ENCODE data around the gene FZD8. TPM values are rescaled to one million over a fixed set of nuclear protein-coding genes. Genes with fewer than 3 reads are reported as not detected.

FZD8 gene
- total RNA-seq, 4 donors from 2014 or later, result 5.3 to 11.8 (median 8.7) TPM

DNA sequence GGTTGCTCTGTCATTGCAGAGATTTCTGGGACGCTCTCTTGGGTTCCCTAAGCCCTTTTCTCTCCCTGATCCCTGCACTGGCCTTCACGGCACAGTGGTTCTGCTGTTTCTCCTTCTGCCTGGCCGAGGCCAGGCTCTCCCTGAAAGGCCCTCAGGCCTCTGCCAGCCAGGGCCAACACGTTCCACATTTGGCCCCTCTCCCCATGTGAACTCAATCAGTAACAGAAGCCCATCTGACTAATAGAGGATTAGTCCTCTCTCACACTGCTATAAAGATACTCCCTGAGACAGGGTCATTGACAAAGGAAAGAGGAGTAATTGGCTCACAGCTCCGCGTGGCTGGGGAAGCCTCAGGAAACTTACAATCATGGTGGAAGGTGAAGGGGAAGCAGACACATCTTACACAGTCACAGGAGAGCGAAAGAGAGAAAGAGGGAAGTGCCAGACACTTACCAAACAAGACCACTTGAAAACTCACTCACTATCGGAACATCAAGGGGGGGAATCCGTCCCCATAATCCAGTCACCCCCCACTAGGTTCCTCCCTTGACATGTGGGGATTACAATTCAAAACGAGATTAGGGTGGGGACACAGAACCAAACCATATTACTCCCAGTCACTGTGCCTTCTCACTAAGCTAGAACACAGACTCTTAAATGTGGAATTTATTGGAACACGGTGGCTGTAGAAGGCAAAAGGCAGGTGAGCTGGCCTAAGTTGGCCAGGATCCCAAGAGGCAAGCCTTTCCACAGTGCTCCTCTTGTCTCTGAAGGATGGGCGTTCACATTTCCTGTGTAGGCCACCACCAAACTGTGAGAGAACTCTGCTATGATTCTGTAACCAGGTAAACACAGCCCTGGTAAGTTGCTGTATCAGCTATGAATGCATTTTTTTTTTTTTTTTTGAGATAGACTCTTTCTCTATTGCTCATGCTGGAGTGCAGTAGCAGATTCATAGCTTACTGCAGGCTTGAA lies 8.8 kb downstream of the FZD8 start:
- Histone ChIP-seq H3K27ac (no peak overlapping the region), H3K36me3 (no peaks in the 10 kb centered on the region), H3K4me3 (no peak overlapping the region), H3K4me1 (peaks cover 0 to 24% (median 0%) of the 10 kb centered on the region in 3 donors), H3K9me3 (no peaks in the 10 kb centered on the region), H3K27me3 (no peaks in the 10 kb centered on the region)
- ATAC-seq, result no peak
- TF ChIP-seq EP300 (IDR thresholded peaks at IDR 0.05) (no peak), POLR2A (IDR thresholded peaks at IDR 0.05) (no peak), POLR2AphosphoS5 (IDR thresholded peaks at IDR 0.05) (no peak), CTCF (IDR thresholded peaks at IDR 0.05) (no peak)
- WGBS, 2 donors (ENCODE audit: low coverage in 1 of 2), result 61 to 65% methylated on average over 4 to 8 of the region's 12 CpGs

- H3K27me3 ChIP-seq, result no peaks in the 10 kb centered on the region
- peaks cover 0 to 12% (median 0%) of the 10 kb centered on the region in 3 donors for H3K4me1 ChIP-seq
- no peak overlapping the region for H3K4me3 ChIP-seq
- H3K36me3 ChIP-seq, result no peaks in the 10 kb centered on the region
- H3K27ac ChIP-seq, result no peak overlapping the region
- no peak for ATAC-seq
- no peaks in the 10 kb centered on the region for H3K9me3 ChIP-seq
- TF ChIP-seq POLR2A (IDR thresholded peaks at IDR 0.05) (no peak), EP300 (IDR thresholded peaks at IDR 0.05) (no peak), POLR2AphosphoS5 (IDR thresholded peaks at IDR 0.05) (no peak), CTCF (IDR thresholded peaks at IDR 0.05) (no peak)
Observed at GRCh38 chr10:35632027-35632426, 10.1 kb downstream of the FZD8 start.

DNA sequence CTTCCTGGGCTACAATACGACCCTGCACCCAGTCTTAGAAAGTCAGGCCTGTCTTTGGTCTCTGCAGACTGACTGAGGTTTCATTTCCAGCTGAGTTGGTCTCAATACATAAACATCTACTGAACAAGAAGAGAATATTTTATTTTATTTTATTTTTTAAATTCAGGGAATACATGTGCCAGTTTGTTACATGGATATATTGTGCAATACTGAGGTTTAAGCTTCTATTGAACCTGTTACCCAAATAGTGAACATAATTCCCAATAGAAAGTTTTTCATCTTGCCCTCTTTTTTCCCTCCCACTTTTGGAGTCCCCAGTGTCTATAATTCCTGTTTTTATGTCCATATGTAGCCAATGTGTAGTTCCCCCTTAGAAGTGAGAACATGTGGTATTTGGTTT lies 10.7 kb downstream of the FZD8 start:
- Histone ChIP-seq H3K4me1 (peaks cover 0 to 10% (median 0%) of the 10 kb centered on the region in 3 donors), H3K9me3 (no peaks in the 10 kb centered on the region), H3K27ac (no peak overlapping the region), H3K4me3 (no peak overlapping the region), H3K36me3 (no peaks in the 10 kb centered on the region), H3K27me3 (no peaks in the 10 kb centered on the region)
- WGBS, 2 donors (ENCODE audit: low coverage in 1 of 2), result 100% methylated on average over 1 of the region's 1 CpG; no CpG with 5 or more reads in 1 of the 2 donors
- TF ChIP-seq POLR2AphosphoS5 (IDR thresholded peaks at IDR 0.05), result no peak
- no peak for TF ChIP-seq POLR2A (IDR thresholded peaks at IDR 0.05)
- no peak for ATAC-seq

DNA sequence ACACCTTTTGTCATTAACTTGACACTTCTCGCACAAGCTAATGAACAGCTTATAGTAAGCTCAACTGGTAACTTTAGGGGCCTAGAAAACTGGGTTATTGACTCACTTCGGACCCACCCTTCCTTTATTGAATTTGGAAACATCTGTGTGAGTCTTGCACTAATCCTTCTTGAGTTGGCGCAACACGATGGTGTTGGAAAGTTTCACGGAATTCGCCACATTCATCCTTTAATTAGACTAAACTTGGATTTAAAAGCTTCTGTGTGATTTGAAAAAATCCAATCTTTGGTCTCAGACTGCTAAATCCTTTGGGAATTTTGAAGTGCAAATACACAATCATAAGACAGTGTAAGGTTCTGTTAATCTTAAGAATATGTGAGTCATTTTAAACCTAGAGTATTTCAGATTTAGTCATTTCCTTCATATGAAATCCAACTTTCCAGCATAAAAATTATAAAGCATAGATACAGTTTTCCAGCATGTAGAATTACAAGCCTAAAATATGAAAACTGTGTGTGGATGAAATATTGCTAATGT lies 15.1 kb downstream of the FZD8 start:
- Histone ChIP-seq H3K4me1 (no peaks in the 10 kb centered on the region), H3K36me3 (no peaks in the 10 kb centered on the region), H3K27me3 (peaks cover 7% of the 10 kb centered on the region), H3K4me3 (no peak overlapping the region), H3K27ac (no peak overlapping the region), H3K9me3 (no peaks in the 10 kb centered on the region)
- ATAC-seq, result no peak
- no peak for TF ChIP-seq CTCF (IDR thresholded peaks at IDR 0.05)
- TF ChIP-seq POLR2AphosphoS5 (IDR thresholded peaks at IDR 0.05), result no peak
- TF ChIP-seq EP300 (IDR thresholded peaks at IDR 0.05), result no peak
- no peak for TF ChIP-seq POLR2A (IDR thresholded peaks at IDR 0.05)
- WGBS, 2 donors (ENCODE audit: low coverage in 1 of 2), result 87 to 88% methylated on average over 4 to 6 of the region's 6 CpGs

GRCh38 chr10:35614312-35614711 lies 27.8 kb downstream of the FZD8 start:
- no peaks in the 10 kb centered on the region for H3K4me1 ChIP-seq
- H3K36me3 ChIP-seq, result no peaks in the 10 kb centered on the region
- no peak for ATAC-seq

More at GRCh38 chr10:35614312-35614711, 27.8 kb downstream of the FZD8 start:
- H3K27ac ChIP-seq, result no peak overlapping the region
- no peak overlapping the region for H3K4me3 ChIP-seq
- 43 to 59% methylated on average over 5 of the region's 5 CpGs for WGBS, 2 donors (ENCODE audit: low coverage in 1 of 2)
- H3K9me3 ChIP-seq, result no peaks in the 10 kb centered on the region
- no peak for TF ChIP-seq CTCF (IDR thresholded peaks at IDR 0.05)
- TF ChIP-seq EP300 (IDR thresholded peaks at IDR 0.05), result no peak
- no peak for TF ChIP-seq POLR2AphosphoS5 (IDR thresholded peaks at IDR 0.05)
- TF ChIP-seq POLR2A (IDR thresholded peaks at IDR 0.05), result no peak
- H3K27me3 ChIP-seq, result peaks cover 55% of the 10 kb centered on the region

Measured in gastroesophageal sphincter (tissue), 4 donors.